ENCODE measurements around the gene PRLR.

DNA sequence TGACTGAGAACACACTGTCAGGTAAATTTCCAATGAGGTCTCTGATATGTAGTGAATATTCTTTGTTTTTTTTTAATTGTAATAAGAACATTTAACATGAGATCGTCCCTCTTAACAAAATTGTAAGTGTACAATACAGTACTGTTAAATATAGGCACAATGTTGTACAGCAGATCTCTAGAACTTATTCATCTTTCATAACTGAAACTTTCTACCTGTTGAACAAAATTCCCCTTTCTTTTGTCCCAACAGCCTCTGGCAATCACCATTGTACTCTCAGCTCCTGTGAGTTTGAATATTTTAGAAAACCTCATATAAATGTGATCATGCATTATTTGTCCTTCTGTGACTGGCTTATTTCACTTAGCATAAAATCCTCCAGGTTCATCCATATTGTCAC, 10.6 kb upstream of the PRLR start:
- TF ChIP-seq, protein P1, sequence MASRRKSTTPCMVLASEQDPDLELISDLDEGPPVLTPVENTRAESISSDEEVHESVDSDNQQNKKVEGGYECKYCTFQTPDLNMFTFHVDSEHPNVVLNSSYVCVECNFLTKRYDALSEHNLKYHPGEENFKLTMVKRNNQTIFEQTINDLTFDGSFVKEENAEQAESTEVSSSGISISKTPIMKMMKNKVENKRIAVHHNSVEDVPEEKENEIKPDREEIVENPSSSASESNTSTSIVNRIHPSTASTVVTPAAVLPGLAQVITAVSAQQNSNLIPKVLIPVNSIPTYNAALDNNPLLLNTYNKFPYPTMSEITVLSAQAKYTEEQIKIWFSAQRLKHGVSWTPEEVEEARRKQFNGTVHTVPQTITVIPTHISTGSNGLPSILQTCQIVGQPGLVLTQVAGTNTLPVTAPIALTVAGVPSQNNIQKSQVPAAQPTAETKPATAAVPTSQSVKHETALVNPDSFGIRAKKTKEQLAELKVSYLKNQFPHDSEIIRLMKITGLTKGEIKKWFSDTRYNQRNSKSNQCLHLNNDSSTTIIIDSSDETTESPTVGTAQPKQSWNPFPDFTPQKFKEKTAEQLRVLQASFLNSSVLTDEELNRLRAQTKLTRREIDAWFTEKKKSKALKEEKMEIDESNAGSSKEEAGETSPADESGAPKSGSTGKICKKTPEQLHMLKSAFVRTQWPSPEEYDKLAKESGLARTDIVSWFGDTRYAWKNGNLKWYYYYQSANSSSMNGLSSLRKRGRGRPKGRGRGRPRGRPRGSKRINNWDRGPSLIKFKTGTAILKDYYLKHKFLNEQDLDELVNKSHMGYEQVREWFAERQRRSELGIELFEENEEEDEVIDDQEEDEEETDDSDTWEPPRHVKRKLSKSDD (conservative IDR thresholded peaks at IDR 0.05; ENCODE audit: low read length), result no peak
- TF ChIP-seq SREBF2 (CRISPR knock-in tag; IDR thresholded peaks at IDR 0.05), result no peak
- no peak for TF ChIP-seq ZNF79 (CRISPR knock-in tag; IDR thresholded peaks at IDR 0.05; ENCODE audit: low read depth)
- no peak for TF ChIP-seq SP1 (CRISPR knock-in tag; IDR thresholded peaks at IDR 0.05)

Data from K562 (cell line).